ENCODE results near the gene PSTPIP2. TPM values are rescaled to one million over a fixed set of nuclear protein-coding genes. Genes with fewer than 3 reads are reported as not detected.
A peak's percentile ranks its signal among the peaks of the same experiment; 100 is the strongest.

PSTPIP2 gene
- total and polyA plus RNA-seq, 4 donors, result 4.0 to 14.7 (median 8.6) TPM

GRCh38 chr18:46110406-46110805, 38.3 kb upstream of the PSTPIP2 start:
- WGBS, result 96% methylated on average over 3 of the region's 3 CpGs
- no peaks in the 10 kb centered on the region for H3K9me3 ChIP-seq (ENCODE audit: control insufficient read depth in 4 of 4, low read length in 3 of 4)
- H3K4me3 ChIP-seq (ENCODE audit: low read depth in 1 of 3, low read length in 3 of 3), result no peak overlapping the region
- H3K9ac ChIP-seq (ENCODE audit: low read depth in 1 of 2, low read length in 2 of 2), result no peak overlapping the region
- no peaks in the 10 kb centered on the region for H3K27me3 ChIP-seq (ENCODE audit: control insufficient read depth in 4 of 4, insufficient read depth in 4 of 4, low read length in 3 of 4)
- TF ChIP-seq GABPA (IDR thresholded peaks at IDR 0.05 in 1 of 2, conservative IDR thresholded peaks at IDR 0.05 in 1 of 2), result no peak
- no peak for TF ChIP-seq JUND (IDR thresholded peaks at IDR 0.05)
- no peak for TF ChIP-seq RAD21 (IDR thresholded peaks at IDR 0.05)
- TF ChIP-seq FOXA1 (IDR thresholded peaks at IDR 0.05), result no peak
- no peak for TF ChIP-seq NR2F2 (IDR thresholded peaks at IDR 0.05)
- TF ChIP-seq, protein P1, sequence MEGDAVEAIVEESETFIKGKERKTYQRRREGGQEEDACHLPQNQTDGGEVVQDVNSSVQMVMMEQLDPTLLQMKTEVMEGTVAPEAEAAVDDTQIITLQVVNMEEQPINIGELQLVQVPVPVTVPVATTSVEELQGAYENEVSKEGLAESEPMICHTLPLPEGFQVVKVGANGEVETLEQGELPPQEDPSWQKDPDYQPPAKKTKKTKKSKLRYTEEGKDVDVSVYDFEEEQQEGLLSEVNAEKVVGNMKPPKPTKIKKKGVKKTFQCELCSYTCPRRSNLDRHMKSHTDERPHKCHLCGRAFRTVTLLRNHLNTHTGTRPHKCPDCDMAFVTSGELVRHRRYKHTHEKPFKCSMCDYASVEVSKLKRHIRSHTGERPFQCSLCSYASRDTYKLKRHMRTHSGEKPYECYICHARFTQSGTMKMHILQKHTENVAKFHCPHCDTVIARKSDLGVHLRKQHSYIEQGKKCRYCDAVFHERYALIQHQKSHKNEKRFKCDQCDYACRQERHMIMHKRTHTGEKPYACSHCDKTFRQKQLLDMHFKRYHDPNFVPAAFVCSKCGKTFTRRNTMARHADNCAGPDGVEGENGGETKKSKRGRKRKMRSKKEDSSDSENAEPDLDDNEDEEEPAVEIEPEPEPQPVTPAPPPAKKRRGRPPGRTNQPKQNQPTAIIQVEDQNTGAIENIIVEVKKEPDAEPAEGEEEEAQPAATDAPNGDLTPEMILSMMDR (IDR thresholded peaks at IDR 0.05; ENCODE audit: low read depth, low read length, missing input control), result no peak
- TF ChIP-seq SP1 (IDR thresholded peaks at IDR 0.05), result no peak
- no peak for TF ChIP-seq TAF1 (conservative IDR thresholded peaks at IDR 0.05)
- no peak for TF ChIP-seq ZBTB33 (IDR thresholded peaks at IDR 0.05)
- TF ChIP-seq YY1 (IDR thresholded peaks at IDR 0.05), result no peak
- no peak for TF ChIP-seq HNF4A (conservative IDR thresholded peaks at IDR 0.05)
- no peak for TF ChIP-seq HNF4G (IDR thresholded peaks at IDR 0.05)
- H3K27ac ChIP-seq (ENCODE audit: low read depth in 1 of 2, low read length in 2 of 2), result no peak overlapping the region
- no peaks in the 10 kb centered on the region for H3K4me1 ChIP-seq (ENCODE audit: control insufficient read depth in 4 of 4, insufficient read depth in 4 of 4, low read length in 3 of 4)
- H3K36me3 ChIP-seq (ENCODE audit: control insufficient read depth in 4 of 4, insufficient read depth in 3 of 4, low read depth in 1 of 4, low read length in 3 of 4), result peaks cover 0 to 8% (median 4%) of the 10 kb centered on the region in 4 donors
- DNase-seq (ENCODE audit: low spot score), result no peak

DNA sequence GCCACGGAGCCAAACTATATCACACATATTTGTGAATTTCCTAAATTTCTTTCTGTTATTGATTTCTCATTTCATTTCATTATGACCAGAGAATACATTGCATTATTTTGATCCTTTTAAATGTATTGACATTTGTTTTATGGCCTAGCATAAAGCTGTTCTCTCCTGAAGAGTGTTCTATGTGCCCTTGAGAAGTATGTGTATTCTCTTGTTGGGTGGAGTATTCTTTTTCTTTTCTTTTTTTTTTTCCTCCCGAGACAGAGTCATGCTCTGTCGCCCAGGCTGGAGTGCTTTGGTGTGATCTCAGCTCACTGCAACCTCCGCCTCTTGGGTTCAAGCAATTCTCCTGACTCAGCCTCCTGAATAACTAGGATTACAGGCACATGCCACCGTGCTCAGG, 37.3 kb upstream of the PSTPIP2 start:
- Histone ChIP-seq H3K4me3 (ENCODE audit: low read depth in 1 of 3, low read length in 3 of 3) (no peak overlapping the region), H3K27ac (ENCODE audit: low read depth in 1 of 2, low read length in 2 of 2) (no peak overlapping the region), H3K9me3 (ENCODE audit: control insufficient read depth in 4 of 4, low read length in 3 of 4) (no peaks in the 10 kb centered on the region), H3K27me3 (ENCODE audit: control insufficient read depth in 4 of 4, insufficient read depth in 4 of 4, low read length in 3 of 4) (no peaks in the 10 kb centered on the region), H3K9ac (ENCODE audit: low read depth in 1 of 2, low read length in 2 of 2) (no peak overlapping the region), H3K36me3 (ENCODE audit: control insufficient read depth in 4 of 4, insufficient read depth in 3 of 4, low read depth in 1 of 4, low read length in 3 of 4) (peaks cover 0 to 7% (median 2%) of the 10 kb centered on the region in 4 donors), H3K4me1 (ENCODE audit: control insufficient read depth in 4 of 4, insufficient read depth in 4 of 4, low read length in 3 of 4) (peaks cover 0 to 9% (median 6%) of the 10 kb centered on the region in 4 donors)
- 93% methylated on average over 5 of the region's 5 CpGs for WGBS
- TF ChIP-seq NR2F2 (IDR thresholded peaks at IDR 0.05) (no peak), JUND (IDR thresholded peaks at IDR 0.05) (no peak)
- no peak for DNase-seq (ENCODE audit: low spot score)

DNA sequence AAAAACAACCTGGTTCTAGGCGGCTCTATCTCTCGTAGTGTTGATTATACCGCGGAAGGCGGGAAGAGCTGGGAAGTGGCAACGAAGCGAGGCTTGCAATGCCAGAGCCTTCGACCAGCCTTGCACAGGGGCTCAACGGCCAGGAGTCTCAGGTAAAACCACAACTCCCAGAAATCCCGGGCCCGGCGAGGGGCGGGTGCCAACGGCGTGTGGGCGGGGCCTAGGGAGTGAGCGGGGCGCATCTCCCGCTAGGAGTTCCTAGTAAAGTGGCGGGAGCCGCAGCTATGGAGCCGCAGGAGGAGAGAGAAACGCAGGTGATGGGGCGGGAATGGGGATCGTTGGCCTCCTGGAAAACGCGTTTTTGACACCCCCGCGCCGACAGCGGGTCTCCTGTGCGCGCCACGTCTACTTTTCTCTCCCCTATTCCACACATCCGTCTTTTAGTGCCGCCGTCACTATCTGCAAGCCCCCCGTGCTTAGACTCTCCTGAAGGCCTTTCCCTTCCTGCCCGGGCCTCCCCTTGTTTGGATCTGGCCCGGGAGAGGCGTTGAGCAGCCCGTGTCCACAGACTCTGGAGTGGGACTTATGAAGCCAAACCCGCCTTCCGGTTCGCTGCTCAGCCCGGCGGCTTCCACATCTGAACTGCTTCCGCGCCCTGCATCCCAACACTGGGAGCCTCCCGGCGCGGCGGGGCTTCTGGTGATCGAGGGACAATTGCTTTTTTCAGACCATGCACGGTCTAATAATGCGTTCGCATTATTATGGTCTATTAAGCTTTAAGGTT, 32.3 kb upstream of the PSTPIP2 start, which contains the start of gene HAUS1:
HAUS1 (plus strand) TSS at position 258 of the 784 bp plus-strand sequence; CDS start at position 285, 27 bp downstream.
- peak within 1 kb of the TSS; percentile 62 to 100 (median 97) for H3K4me3 ChIP-seq (ENCODE audit: low read depth in 1 of 3, low read length in 3 of 3)
- H3K9me3 ChIP-seq (ENCODE audit: control insufficient read depth in 4 of 4, low read length in 3 of 4), result no peaks in the 10 kb centered on the region
- H3K27ac ChIP-seq (ENCODE audit: low read depth in 1 of 2, low read length in 2 of 2), result peak within 1 kb of the TSS; percentile 52 to 81
- H3K36me3 ChIP-seq (ENCODE audit: control insufficient read depth in 4 of 4, insufficient read depth in 3 of 4, low read depth in 1 of 4, low read length in 3 of 4), result no peaks in the 10 kb centered on the region
- peak; percentile 94 for DNase-seq (ENCODE audit: low spot score)
- H3K27me3 ChIP-seq (ENCODE audit: control insufficient read depth in 4 of 4, insufficient read depth in 4 of 4, low read length in 3 of 4), result no peaks in the 10 kb centered on the region
- peaks cover 0 to 13% (median 8%) of the 10 kb centered on the region in 4 donors for H3K4me1 ChIP-seq (ENCODE audit: control insufficient read depth in 4 of 4, insufficient read depth in 4 of 4, low read length in 3 of 4)
- WGBS, result under 1% methylated on average over 57 of the region's 57 CpGs
- peak within 1 kb of the TSS; percentile 50 to 74 for H3K9ac ChIP-seq (ENCODE audit: low read depth in 1 of 2, low read length in 2 of 2)
- TF ChIP-seq RXRA (IDR thresholded peaks at IDR 0.05) (no peak), HNF4A (conservative IDR thresholded peaks at IDR 0.05) (no peak), FOXA1 (IDR thresholded peaks at IDR 0.05) (no peak), MAX (IDR thresholded peaks at IDR 0.05) (no peak), GABPA (IDR thresholded peaks at IDR 0.05 in 1 of 2, conservative IDR thresholded peaks at IDR 0.05 in 1 of 2) (peak; percentile 7 to 20), ZBTB33 (IDR thresholded peaks at IDR 0.05) (no peak), EGR1 (IDR thresholded peaks at IDR 0.05; ENCODE audit: low read depth in 2 of 2) (no peak), JUND (IDR thresholded peaks at IDR 0.05) (no peak), FOXA2 (IDR thresholded peaks at IDR 0.05) (no peak), YY1 (IDR thresholded peaks at IDR 0.05) (peak; percentile 83), TAF1 (conservative IDR thresholded peaks at IDR 0.05) (peak; percentile 32), HNF4G (IDR thresholded peaks at IDR 0.05) (no peak), REST (IDR thresholded peaks at IDR 0.05) (peak; percentile 30)
